ENCODE results near the gene DNAJC24.

Gene DNAJC24

GRCh38 chr11:31414338-31414737, 44.7 kb downstream of the DNAJC24 start:
- TF ChIP-seq REST (IDR thresholded peaks at IDR 0.05; ENCODE audit: insufficient read depth in 1 of 2, low read depth in 2 of 2, low read length in 2 of 2): no peak
- TF ChIP-seq TAF1 (IDR thresholded peaks at IDR 0.05; ENCODE audit: borderline replicate concordance, insufficient read depth, low read length): no peak
- no peak for TF ChIP-seq FOXP2 (optimal IDR thresholded peaks at IDR 0.05; ENCODE audit: borderline replicate concordance, extremely low read depth, extremely low read length, insufficient read depth)
- no peak for TF ChIP-seq SIN3A (IDR thresholded peaks at IDR 0.05; ENCODE audit: borderline replicate concordance, insufficient read depth, low read length)
- TF ChIP-seq POLR2AphosphoS5 (IDR thresholded peaks at IDR 0.05; ENCODE audit: low read depth, low read length): no peak

GRCh38 chr11:31415435-31415834, 45.8 kb downstream of the DNAJC24 start:
- TF ChIP-seq TAF1 (IDR thresholded peaks at IDR 0.05; ENCODE audit: borderline replicate concordance, insufficient read depth, low read length) (no peak), POLR2AphosphoS5 (IDR thresholded peaks at IDR 0.05; ENCODE audit: low read depth, low read length) (no peak)

GRCh38 chr11:31417357-31417756, 47.7 kb downstream of the DNAJC24 start:
- no peak for TF ChIP-seq TAF1 (IDR thresholded peaks at IDR 0.05; ENCODE audit: borderline replicate concordance, insufficient read depth, low read length)
- TF ChIP-seq REST (IDR thresholded peaks at IDR 0.05; ENCODE audit: insufficient read depth in 1 of 2, low read depth in 2 of 2, low read length in 2 of 2): no peak
- TF ChIP-seq SIN3A (IDR thresholded peaks at IDR 0.05; ENCODE audit: borderline replicate concordance, insufficient read depth, low read length): no peak
- TF ChIP-seq POLR2AphosphoS5 (IDR thresholded peaks at IDR 0.05; ENCODE audit: low read depth, low read length): no peak
- TF ChIP-seq FOXP2 (optimal IDR thresholded peaks at IDR 0.05; ENCODE audit: borderline replicate concordance, extremely low read depth, extremely low read length, insufficient read depth): no peak

GRCh38 chr11:31417816-31418215, 48.2 kb downstream of the DNAJC24 start:
- TF ChIP-seq REST (IDR thresholded peaks at IDR 0.05; ENCODE audit: insufficient read depth in 1 of 2, low read depth in 2 of 2, low read length in 2 of 2): no peak
- no peak for TF ChIP-seq FOXP2 (optimal IDR thresholded peaks at IDR 0.05; ENCODE audit: borderline replicate concordance, extremely low read depth, extremely low read length, insufficient read depth)

GRCh38 chr11:31419138-31419537, 49.5 kb downstream of the DNAJC24 start:
- no peak for TF ChIP-seq SIN3A (IDR thresholded peaks at IDR 0.05; ENCODE audit: borderline replicate concordance, insufficient read depth, low read length)

GRCh38 chr11:31419669-31420068, 50.0 kb downstream of the DNAJC24 start:
- no peak for TF ChIP-seq POLR2AphosphoS5 (IDR thresholded peaks at IDR 0.05; ENCODE audit: low read depth, low read length)

- TF ChIP-seq FOXP2 (optimal IDR thresholded peaks at IDR 0.05; ENCODE audit: borderline replicate concordance, extremely low read depth, extremely low read length, insufficient read depth) (no peak), SIN3A (IDR thresholded peaks at IDR 0.05; ENCODE audit: borderline replicate concordance, insufficient read depth, low read length) (no peak), TAF1 (IDR thresholded peaks at IDR 0.05; ENCODE audit: borderline replicate concordance, insufficient read depth, low read length) (no peak), POLR2AphosphoS5 (IDR thresholded peaks at IDR 0.05; ENCODE audit: low read depth, low read length) (no peak), REST (IDR thresholded peaks at IDR 0.05; ENCODE audit: insufficient read depth in 1 of 2, low read depth in 2 of 2, low read length in 2 of 2) (no peak)
Measured at GRCh38 chr11:31421820-31422219, 52.2 kb downstream of the DNAJC24 start.

Measured in PFSK-1 (cell line).